WTC11 (cell line): ENCODE measurements around the gene MYH10. TPM values are rescaled to one million over a fixed set of nuclear protein-coding genes. Genes with fewer than 3 reads are reported as not detected.
A peak's percentile ranks its signal among the peaks of the same experiment; 100 is the strongest.

Experiments used
- ATAC-seq: fragments of 200-7000 bp; cut with Tn5 transposase; 2 replicates; pipeline ENCODE4 v1.10.0; 2021; ENCODE audit warnings: mild to moderate bottlenecking, moderate library complexity
- CTCF ChIA-PET: fragments of 300-600 bp; sonication (Branson Sonifier 250); formaldehyde crosslinking; loops from one replicate; lab custom pipeline; 2021; ENCODE audit warnings: antibody characterized with exemption; lab: Charles Lee
- POLR2A ChIA-PET: fragments of 350-600 bp; sonication (Branson Sonifier 250); formaldehyde crosslinking; loops from one replicate; lab custom pipeline; 2021; ENCODE audit warnings: antibody characterized with exemption; lab: Charles Lee
- DNase-seq: peaks from one replicate; pipeline ENCODE4 v3.0.0; 2021; ENCODE audit warnings: low spot score
- H3K27ac Mint-ChIP-seq: 2 replicates; pipeline ENCODE4 v1.8.0; 2021; ENCODE audit warnings: mixed read lengths
- H3K27me3 Mint-ChIP-seq: 2 replicates; pipeline ENCODE4 v1.8.0; 2021; ENCODE audit warnings: low read depth, mild to moderate bottlenecking, moderate library complexity, mixed read lengths
- H3K36me3 Mint-ChIP-seq: 2 replicates; pipeline ENCODE4 v1.8.0; 2021; ENCODE audit warnings: mixed read lengths
- H3K4me1 Mint-ChIP-seq: 2 replicates; pipeline ENCODE4 v1.8.0; 2022; ENCODE audit warnings: mixed read lengths
- H3K4me3 Mint-ChIP-seq: 2 replicates; pipeline ENCODE4 v1.8.0; 2021; ENCODE audit warnings: mild to moderate bottlenecking, moderate library complexity, mixed read lengths
- H3K9me3 Mint-ChIP-seq: 2 replicates; pipeline ENCODE4 v1.8.0; 2021; ENCODE audit warnings: mixed read lengths
- AFF4 ChIP-seq: sonication (generic); formaldehyde crosslinking; IDR thresholded peaks from 2 replicates; pipeline ENCODE4 v1.8.1; 2023; ENCODE audit warnings: mild to moderate bottlenecking, missing genetic modification reagents, borderline replicate concordance
- CBFB ChIP-seq: sonication (generic); formaldehyde crosslinking; IDR thresholded peaks from 2 replicates; pipeline ENCODE4 v1.8.1; 2022; ENCODE audit warnings: mild to moderate bottlenecking, low read depth, missing genetic modification reagents
- CREB1 ChIP-seq: sonication (generic); formaldehyde crosslinking; IDR thresholded peaks from 2 replicates; pipeline ENCODE4 v1.8.0; 2023; ENCODE audit warnings: mild to moderate bottlenecking, missing genetic modification reagents
- E2F1 ChIP-seq: sonication (generic); formaldehyde crosslinking; IDR thresholded peaks from 2 replicates; pipeline ENCODE4 v1.8.0; 2022; ENCODE audit warnings: mild to moderate bottlenecking, missing genetic modification reagents
- E2F5 ChIP-seq: sonication (generic); formaldehyde crosslinking; IDR thresholded peaks from 2 replicates; pipeline ENCODE4 v1.8.1; 2022; ENCODE audit warnings: mild to moderate bottlenecking, moderate library complexity, missing genetic modification reagents
- ETV6 ChIP-seq: sonication (generic); formaldehyde crosslinking; IDR thresholded peaks from 2 replicates; pipeline ENCODE4 v1.8.1; 2022; ENCODE audit warnings: mild to moderate bottlenecking, missing genetic modification reagents
- FOXP1 ChIP-seq: sonication (generic); formaldehyde crosslinking; IDR thresholded peaks from 2 replicates; pipeline ENCODE4 v1.8.0; 2022; ENCODE audit warnings: missing genetic modification reagents, mild to moderate bottlenecking, moderate library complexity, borderline replicate concordance
- GABPB1 ChIP-seq: sonication (generic); formaldehyde crosslinking; IDR thresholded peaks from 2 replicates; pipeline ENCODE4 v1.8.1; 2023; ENCODE audit warnings: mild to moderate bottlenecking, missing genetic modification reagents
- HMGA2 ChIP-seq: fragments of 250-450 bp; sonication (Bioruptor Pico); IDR thresholded peaks from 2 replicates; pipeline ENCODE4 v1.4.0; 2021; ENCODE audit warnings: mild to moderate bottlenecking, moderate library complexity
- IRF2 ChIP-seq: sonication (generic); formaldehyde crosslinking; IDR thresholded peaks from 2 replicates; pipeline ENCODE4 v1.8.0; 2022; ENCODE audit warnings: low read depth, missing genetic modification reagents, borderline replicate concordance
- JAZF1 ChIP-seq: fragments of 250-450 bp; sonication (Bioruptor Pico); IDR thresholded peaks from 2 replicates; pipeline ENCODE4 v1.9.0; 2021; ENCODE audit warnings: moderate library complexity, mild to moderate bottlenecking, inconsistent platforms
- MAX ChIP-seq: sonication (generic); formaldehyde crosslinking; IDR thresholded peaks from 2 replicates; pipeline ENCODE4 v1.8.0; 2022; ENCODE audit warnings: mild to moderate bottlenecking, missing genetic modification reagents
- MXD4 ChIP-seq: fragments of 250-450 bp; sonication (Bioruptor Pico); IDR thresholded peaks from 2 replicates; pipeline ENCODE4 v1.8.0; 2021; ENCODE audit warnings: mild to moderate bottlenecking, moderate library complexity, borderline replicate concordance
- MYBL2 ChIP-seq: sonication (generic); formaldehyde crosslinking; IDR thresholded peaks from 2 replicates; pipeline ENCODE4 v1.8.1; 2023; ENCODE audit warnings: mild to moderate bottlenecking, moderate library complexity, missing genetic modification reagents
- NR1H2 ChIP-seq: sonication (generic); formaldehyde crosslinking; IDR thresholded peaks from 2 replicates; pipeline ENCODE4 v1.9.0; 2021; ENCODE audit warnings: mild to moderate bottlenecking, moderate library complexity, missing genetic modification reagents
- STAT6 ChIP-seq: sonication (generic); formaldehyde crosslinking; conservative IDR thresholded peaks from 2 replicates; pipeline ENCODE4 v1.8.1; 2023; ENCODE audit warnings: mild to moderate bottlenecking, low read depth, missing genetic modification reagents, moderate library complexity
- TEAD4 ChIP-seq: sonication (generic); formaldehyde crosslinking; IDR thresholded peaks from 2 replicates; pipeline ENCODE4 v1.8.0; 2022; ENCODE audit warnings: mild to moderate bottlenecking, missing genetic modification reagents
- ZNF219 ChIP-seq: sonication (generic); formaldehyde crosslinking; IDR thresholded peaks from 2 replicates; pipeline ENCODE4 v1.8.0; 2023; ENCODE audit warnings: missing genetic modification reagents, mild to moderate bottlenecking, borderline replicate concordance
- ZNF512 ChIP-seq: sonication (generic); formaldehyde crosslinking; IDR thresholded peaks from 2 replicates; pipeline ENCODE4 v1.8.1; 2022; ENCODE audit warnings: missing genetic modification reagents, borderline replicate concordance
- total RNA-seq: library from RNA; stranded (reverse); gene quantifications from 3 replicates; pipeline ENCODE4 v1.2.3, GENCODE V29; 2021

MYH10 gene
- total RNA-seq, 1 experiment from 2014 or later = 231 TPM

- ATAC-seq = no peak
- H3K27me3 Mint-ChIP-seq = no peaks in the 10 kb centered on the region; the same call in 1 of the 2 replicates
- ChIA-PET CTCF (interaction anchor here (0.6 to 1.2 kb wide), 3 partner anchors 59 to 265 kb away, joined by 3 read pairs; no protein-coding TSS in a partner anchor), POLR2A (interaction anchor here (1.2 kb wide), 1 partner anchor 45 kb away, joined by 4 read pairs; the partner anchor contains the start of gene MYH10)
- H3K4me1 Mint-ChIP-seq = peaks cover 26% of the 10 kb centered on the region
- H3K36me3 Mint-ChIP-seq = no peaks in the 10 kb centered on the region
- DNase-seq = no peak
- peaks cover 9% of the 10 kb centered on the region for H3K9me3 Mint-ChIP-seq
- peak overlapping the region; percentile 25; the same call in 1 of the 2 replicates for H3K27ac Mint-ChIP-seq
- peak overlapping the region; percentile 48 for H3K4me3 Mint-ChIP-seq
- no peak for TF ChIP-seq ZNF512 (CRISPR knock-in tag)
- TF ChIP-seq MXD4 (CRISPR knock-in tag) = no peak
- no peak for TF ChIP-seq NR1H2
- no peak for TF ChIP-seq AFF4
- TF ChIP-seq E2F1 = no peak
- no peak for TF ChIP-seq MAX (CRISPR knock-in tag)
- no peak for TF ChIP-seq JAZF1 (CRISPR knock-in tag)
- TF ChIP-seq, all 79 proteins: peak for 0
These were observed 44.8 kb upstream of the MYH10 start for GRCh38 chr17:8675306-8675705.

GRCh38 chr17:8674344-8675305 is 44.1 kb upstream of the MYH10 start:
- Mint-ChIP-seq H3K27me3 (no peaks in the 10 kb centered on the region; the same call in 1 of the 2 replicates), H3K4me3 (peak overlapping the region; percentile 48), H3K4me1 (peaks cover 26% of the 10 kb centered on the region), H3K9me3 (peaks cover 9% of the 10 kb centered on the region), H3K36me3 (no peaks in the 10 kb centered on the region), H3K27ac (peak overlapping the region; percentile 25)
- ChIA-PET POLR2A (interaction anchor here (1.2 kb wide), 1 partner anchor 44 kb away, joined by 4 read pairs; the partner anchor contains the start of gene MYH10), CTCF (interaction anchor here (0.6 to 1.2 kb wide), 3 partner anchors 59 to 265 kb away, joined by 3 read pairs; no protein-coding TSS in a partner anchor)
- ATAC-seq (peak; percentile 73), DNase-seq (peak; percentile 36)
- TF ChIP-seq GABPB1 (CRISPR knock-in tag) = no peak
- TF ChIP-seq CREB1 (CRISPR knock-in tag) = no peak
- TF ChIP-seq IRF2 (CRISPR knock-in tag) = no peak
- TF ChIP-seq TEAD4 = no peak
- TF ChIP-seq STAT6 (CRISPR knock-in tag) = no peak
- no peak for TF ChIP-seq MYBL2 (CRISPR knock-in tag)
- no peak for TF ChIP-seq ZNF219 (CRISPR knock-in tag)
- no peak for TF ChIP-seq ETV6
- TF ChIP-seq CBFB (CRISPR knock-in tag) = no peak
- no peak for TF ChIP-seq FOXP1
- no peak for TF ChIP-seq HMGA2 (CRISPR knock-in tag)
- TF ChIP-seq E2F5 = no peak
